ENCODE measurements around the gene NDUFA9. TPM values are rescaled to one million over a fixed set of nuclear protein-coding genes. Genes with fewer than 3 reads are reported as not detected.

Gene NDUFA9
- total and polyA plus RNA-seq, 9 of the 15 experiments (the other 6 are each of a cell fraction or from before 2014, with no cell fraction given), result 54.8 to 331 (median 108) TPM

DNA sequence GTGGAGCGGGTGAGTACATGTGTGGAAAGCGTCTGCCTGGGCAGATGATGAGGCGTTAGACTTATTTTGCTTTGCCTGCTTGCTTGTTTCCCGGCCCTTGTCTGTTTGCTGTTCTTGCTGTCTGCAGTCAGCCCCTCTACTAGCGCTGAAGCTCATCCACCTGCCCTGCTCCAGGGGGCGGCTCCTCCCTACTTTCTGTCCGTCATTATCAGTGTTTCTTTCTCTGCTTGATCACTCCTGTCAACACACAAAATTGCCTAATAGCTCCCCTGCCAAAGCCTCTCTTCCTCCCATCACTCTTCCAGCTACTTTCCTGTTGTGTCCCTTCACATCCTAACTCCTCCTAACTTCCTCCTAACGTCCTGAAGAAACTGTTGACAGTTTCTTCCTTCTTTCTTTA lies 36.4 kb downstream of the NDUFA9 start:
- H3K9ac ChIP-seq (ENCODE audit: insufficient read depth in 1 of 2, low read depth in 2 of 2, low read length in 2 of 2), result no peak overlapping the region
- CTCF ChIA-PET (ENCODE audit: low intra/inter-chr PET ratio), result no interaction called here
- H4K20me1 ChIP-seq (replicated peaks; ENCODE audit: control insufficient read depth, insufficient read depth, low read length), result no peaks in the 10 kb centered on the region
- no peak for FAIRE-seq
- H3K9me3 ChIP-seq (replicated peaks; ENCODE audit: control insufficient read depth, insufficient read depth, low read depth, low read length), result no peaks in the 10 kb centered on the region
- no peaks in the 10 kb centered on the region for H3K79me2 ChIP-seq (ENCODE audit: control insufficient read depth, insufficient read depth, low read length)
- ATAC-seq, result no peak
- H3K4me1 ChIP-seq (replicated peaks in 1 of 2; ENCODE audit: control insufficient read depth in 2 of 2, insufficient read depth in 2 of 2, low read length in 2 of 2), result no peaks in the 10 kb centered on the region
- POLR2A ChIA-PET, result no interaction called here
- H3K4me2 ChIP-seq (ENCODE audit: insufficient read depth, low read length), result no peak overlapping the region
- in situ Hi-C loops (cut with MboI), result no loop called here
- no peaks in the 10 kb centered on the region for H3K9me1 ChIP-seq (ENCODE audit: control insufficient read depth, insufficient read depth, low read length)
- intact Hi-C loops (cut with micrococcal nuclease), result no loop called here
- H3K4me3 ChIP-seq, result no peak overlapping the region
- no peaks in the 10 kb centered on the region for H3K27me3 ChIP-seq (ENCODE audit: control insufficient read depth in 2 of 2, insufficient read depth in 2 of 2, low read length in 2 of 2)
- no peak overlapping the region for H3K27ac ChIP-seq (ENCODE audit: extremely low read depth, low read depth, low read length)
- H2AFZ ChIP-seq (ENCODE audit: low read depth, low read length), result no peak overlapping the region
- DNase-seq (ENCODE audit: extremely low read depth in 1 of 4, low spot score in 3 of 4), result no peak
- WGBS (ENCODE audit: insufficient coverage, low coverage, missing lambda C conversion rate), result 66% methylated on average over 7 of the region's 8 CpGs
- no TSS peak for BruUV-seq (replicated peaks)
- TF ChIP-seq, protein P1, sequence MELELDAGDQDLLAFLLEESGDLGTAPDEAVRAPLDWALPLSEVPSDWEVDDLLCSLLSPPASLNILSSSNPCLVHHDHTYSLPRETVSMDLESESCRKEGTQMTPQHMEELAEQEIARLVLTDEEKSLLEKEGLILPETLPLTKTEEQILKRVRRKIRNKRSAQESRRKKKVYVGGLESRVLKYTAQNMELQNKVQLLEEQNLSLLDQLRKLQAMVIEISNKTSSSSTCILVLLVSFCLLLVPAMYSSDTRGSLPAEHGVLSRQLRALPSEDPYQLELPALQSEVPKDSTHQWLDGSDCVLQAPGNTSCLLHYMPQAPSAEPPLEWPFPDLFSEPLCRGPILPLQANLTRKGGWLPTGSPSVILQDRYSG (tag; conservative IDR thresholded peaks at IDR 0.05; ENCODE audit: low read depth), result no peak
- H3K36me3 ChIP-seq (ENCODE audit: control insufficient read depth, insufficient read depth, low read length), result peaks cover 54% of the 10 kb centered on the region; the same call in 2 of the 3 replicates

DNA sequence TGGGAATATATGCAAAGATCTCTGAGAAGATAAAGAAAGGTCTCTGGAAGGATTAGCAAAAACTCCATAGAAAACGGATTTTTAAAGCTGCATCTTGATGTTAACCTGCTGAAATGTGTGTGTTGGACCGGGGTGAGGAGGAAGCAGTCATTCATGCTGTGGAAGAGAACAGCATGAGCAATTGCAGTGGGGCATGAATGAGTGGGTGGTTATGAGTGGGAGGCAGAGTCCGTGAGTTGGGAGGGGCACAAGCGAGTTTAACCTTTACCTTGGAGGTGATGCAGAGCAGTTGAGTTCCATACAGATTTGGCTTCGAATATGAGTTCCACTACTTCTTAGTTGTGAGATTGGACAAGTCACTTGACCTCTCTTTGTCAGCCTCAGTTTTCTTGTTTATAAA lies 41.8 kb downstream of the NDUFA9 start:
- in situ Hi-C loops (cut with MboI), result no loop called here
- Histone ChIP-seq H3K9me1 (ENCODE audit: control insufficient read depth, insufficient read depth, low read length) (no peaks in the 10 kb centered on the region), H2AFZ (ENCODE audit: low read depth, low read length) (no peak overlapping the region), H3K27me3 (ENCODE audit: control insufficient read depth in 2 of 2, insufficient read depth in 2 of 2, low read length in 2 of 2) (no peaks in the 10 kb centered on the region), H3K4me2 (ENCODE audit: insufficient read depth, low read length) (no peak overlapping the region), H4K20me1 (replicated peaks; ENCODE audit: control insufficient read depth, insufficient read depth, low read length) (no peaks in the 10 kb centered on the region), H3K27ac (ENCODE audit: extremely low read depth, low read depth, low read length) (no peak overlapping the region), H3K4me3 (no peak overlapping the region), H3K79me2 (ENCODE audit: control insufficient read depth, insufficient read depth, low read length) (no peaks in the 10 kb centered on the region), H3K9ac (ENCODE audit: insufficient read depth in 1 of 2, low read depth in 2 of 2, low read length in 2 of 2) (no peak overlapping the region), H3K4me1 (replicated peaks in 1 of 2; ENCODE audit: control insufficient read depth in 2 of 2, insufficient read depth in 2 of 2, low read length in 2 of 2) (no peaks in the 10 kb centered on the region), H3K36me3 (ENCODE audit: control insufficient read depth, insufficient read depth, low read length) (peaks cover 19% of the 10 kb centered on the region; the same call in 1 of the 3 replicates), H3K9me3 (replicated peaks; ENCODE audit: control insufficient read depth, insufficient read depth, low read depth, low read length) (no peaks in the 10 kb centered on the region)
- POLR2A ChIA-PET, result no interaction called here
- no peak for DNase-seq (ENCODE audit: extremely low read depth in 1 of 4, low spot score in 3 of 4)
- intact Hi-C loops (cut with micrococcal nuclease), result no loop called here
- TF ChIP-seq EGR1 (conservative IDR thresholded peaks at IDR 0.05) (peak; percentile 28; the same call in 1 of the 2 replicates), ZNF79 (CRISPR knock-in tag; IDR thresholded peaks at IDR 0.05; ENCODE audit: low read depth) (no peak)
- BruUV-seq (replicated peaks), result no TSS peak
- CTCF ChIA-PET (ENCODE audit: low intra/inter-chr PET ratio), result no interaction called here
- no peak for ATAC-seq
- no peak for FAIRE-seq
- 89% methylated on average over 5 of the region's 5 CpGs for WGBS (ENCODE audit: insufficient coverage, low coverage, missing lambda C conversion rate)

Other genes with a start within 250 kb of the NDUFA9 start
- gene FGF6, start 203.3 kb upstream of the NDUFA9 start, total RNA-seq (2014; rRNA removed), result not detected in 2 replicates
- not detected in 2 replicates for gene FGF6, start 203.3 kb upstream of the NDUFA9 start, total RNA-seq (2014; rRNA removed; fragmentation: Illumina TruSeq; extraction: Trizol)
- not detected in 2 replicates for gene FGF6, start 203.3 kb upstream of the NDUFA9 start, total RNA-seq (2015; rRNA removed; fragmentation: Illumina TruSeq; extraction: Trizol)
- gene FGF6, start 203.3 kb upstream of the NDUFA9 start, total RNA-seq (2021), result not detected in 2 replicates
- 0.14 TPM in 1 of 2 replicates, not detected in the other for gene FGF6, start 203.3 kb upstream of the NDUFA9 start, polyA plus RNA-seq (2011; rRNA removed)
- gene FGF6, start 203.3 kb upstream of the NDUFA9 start, polyA plus RNA-seq (2014; fragmentation: Illumina TruSeq; extraction: Trizol), result not detected in 2 replicates
- gene FGF6, start 203.3 kb upstream of the NDUFA9 start, polyA plus RNA-seq (2014; fragmentation: Nextera tagmentation; extraction: Ambion mirVana), result not detected
- not detected in 2 replicates for gene FGF6, start 203.3 kb upstream of the NDUFA9 start, polyA plus RNA-seq (2014; rRNA removed)
- 38.4 and 43.8 TPM in 2 replicates for gene RAD51AP1, start 110.2 kb upstream of the NDUFA9 start, total RNA-seq (2014; rRNA removed)
- gene RAD51AP1, start 110.2 kb upstream of the NDUFA9 start, total RNA-seq (2014; rRNA removed; fragmentation: Illumina TruSeq; extraction: Trizol), result 89.1 and 102 TPM in 2 replicates
- 63.8 and 64.1 TPM in 2 replicates for gene RAD51AP1, start 110.2 kb upstream of the NDUFA9 start, total RNA-seq (2015; rRNA removed; fragmentation: Illumina TruSeq; extraction: Trizol)
- gene RAD51AP1, start 110.2 kb upstream of the NDUFA9 start, total RNA-seq (2021), result 51.3 and 57.1 TPM in 2 replicates
- 77.2 and 107 TPM in 2 replicates for gene RAD51AP1, start 110.2 kb upstream of the NDUFA9 start, polyA plus RNA-seq (2011; rRNA removed)
- 81.7 and 88.2 TPM in 2 replicates for gene RAD51AP1, start 110.2 kb upstream of the NDUFA9 start, polyA plus RNA-seq (2014; fragmentation: Illumina TruSeq; extraction: Trizol)
- gene RAD51AP1, start 110.2 kb upstream of the NDUFA9 start, polyA plus RNA-seq (2014; fragmentation: Nextera tagmentation; extraction: Ambion mirVana), result 100 to 1,000 TPM in 1 of 2 experiments, 10 to 100 TPM in 1; 92.5 to 111 TPM
- 85.3 and 90.7 TPM in 2 replicates for gene RAD51AP1, start 110.2 kb upstream of the NDUFA9 start, polyA plus RNA-seq (2014; rRNA removed)
- 17.5 and 23.4 TPM in 2 replicates for gene DYRK4, start 86.9 kb upstream of the NDUFA9 start, total RNA-seq (2014; rRNA removed)
- gene DYRK4, start 86.9 kb upstream of the NDUFA9 start, total RNA-seq (2014; rRNA removed; fragmentation: Illumina TruSeq; extraction: Trizol), result 15.8 and 16.1 TPM in 2 replicates
- gene DYRK4, start 86.9 kb upstream of the NDUFA9 start, total RNA-seq (2015; rRNA removed; fragmentation: Illumina TruSeq; extraction: Trizol), result 16.5 and 18.4 TPM in 2 replicates
- 13.4 and 17.2 TPM in 2 replicates for gene DYRK4, start 86.9 kb upstream of the NDUFA9 start, total RNA-seq (2021)
- 26.5 and 27.6 TPM in 2 replicates for gene DYRK4, start 86.9 kb upstream of the NDUFA9 start, polyA plus RNA-seq (2011; rRNA removed)
- 19.7 and 25.3 TPM in 2 replicates for gene DYRK4, start 86.9 kb upstream of the NDUFA9 start, polyA plus RNA-seq (2014; fragmentation: Illumina TruSeq; extraction: Trizol)
- gene DYRK4, start 86.9 kb upstream of the NDUFA9 start, polyA plus RNA-seq (2014; fragmentation: Nextera tagmentation; extraction: Ambion mirVana), result 10 to 100 TPM; 37.2 to 37.4 TPM
- gene DYRK4, start 86.9 kb upstream of the NDUFA9 start, polyA plus RNA-seq (2014; rRNA removed), result 22.2 and 25.9 TPM in 2 replicates
- 1.8 and 2.8 TPM in 2 replicates for gene AKAP3, start 63 bp upstream of the NDUFA9 start, total RNA-seq (2014; rRNA removed)
- gene AKAP3, start 63 bp upstream of the NDUFA9 start, total RNA-seq (2014; rRNA removed; fragmentation: Illumina TruSeq; extraction: Trizol), result 0.25 and 0.41 TPM in 2 replicates
- gene AKAP3, start 63 bp upstream of the NDUFA9 start, total RNA-seq (2015; rRNA removed; fragmentation: Illumina TruSeq; extraction: Trizol), result 0.33 and 0.34 TPM in 2 replicates
- gene AKAP3, start 63 bp upstream of the NDUFA9 start, total RNA-seq (2021), result 0.44 and 0.85 TPM in 2 replicates
- 0.45 and 0.46 TPM in 2 replicates for gene AKAP3, start 63 bp upstream of the NDUFA9 start, polyA plus RNA-seq (2011; rRNA removed)
- 0.43 and 0.48 TPM in 2 replicates for gene AKAP3, start 63 bp upstream of the NDUFA9 start, polyA plus RNA-seq (2014; fragmentation: Illumina TruSeq; extraction: Trizol)
- gene AKAP3, start 63 bp upstream of the NDUFA9 start, polyA plus RNA-seq (2014; fragmentation: Nextera tagmentation; extraction: Ambion mirVana), result under 1 TPM; 0.17 to 0.31 TPM
- gene AKAP3, start 63 bp upstream of the NDUFA9 start, polyA plus RNA-seq (2014; rRNA removed), result 0.64 and 1.2 TPM in 2 replicates
- gene GALNT8, start 71.3 kb downstream of the NDUFA9 start, total RNA-seq (2014; rRNA removed), result not detected in 2 replicates
- 0.11 TPM in 1 of 2 replicates, not detected in the other for gene GALNT8, start 71.3 kb downstream of the NDUFA9 start, total RNA-seq (2014; rRNA removed; fragmentation: Illumina TruSeq; extraction: Trizol)
- not detected in 2 replicates for gene GALNT8, start 71.3 kb downstream of the NDUFA9 start, total RNA-seq (2015; rRNA removed; fragmentation: Illumina TruSeq; extraction: Trizol)
- gene GALNT8, start 71.3 kb downstream of the NDUFA9 start, total RNA-seq (2021), result 0.07 TPM in 1 of 2 replicates, not detected in the other
- gene GALNT8, start 71.3 kb downstream of the NDUFA9 start, polyA plus RNA-seq (2011; rRNA removed), result 0.07 TPM in 1 of 2 replicates, not detected in the other
- not detected in 2 replicates for gene GALNT8, start 71.3 kb downstream of the NDUFA9 start, polyA plus RNA-seq (2014; fragmentation: Illumina TruSeq; extraction: Trizol)
- gene GALNT8, start 71.3 kb downstream of the NDUFA9 start, polyA plus RNA-seq (2014; fragmentation: Nextera tagmentation; extraction: Ambion mirVana), result under 1 TPM; 0.21 to 0.23 TPM
- 0.46 TPM in 1 of 2 replicates, not detected in the other for gene GALNT8, start 71.3 kb downstream of the NDUFA9 start, polyA plus RNA-seq (2014; rRNA removed)